Activated CD4-positive, alpha-beta T cell treated with anti-CD3 and anti-CD28 coated beads, Interleukin-2, Interleukin-4, amounts not matched to agents 100 ng/mL and 50 ng/mL, durations not matched to agents 16 hours and 8 hours (primary cell): Measurements from ENCODE around the gene GALR2.
"Not testable (repeated sequence)": the region's sequence is repeated elsewhere in the genome, so short reads cannot be mapped to it uniquely, and the experiment has no call there.

Experiments used
- DNase-seq: peaks from one replicate; pipeline ENCODE4 v3.0.0-alpha.2; 2020; ENCODE audit warnings: low spot score

Gene GALR2, protein sequence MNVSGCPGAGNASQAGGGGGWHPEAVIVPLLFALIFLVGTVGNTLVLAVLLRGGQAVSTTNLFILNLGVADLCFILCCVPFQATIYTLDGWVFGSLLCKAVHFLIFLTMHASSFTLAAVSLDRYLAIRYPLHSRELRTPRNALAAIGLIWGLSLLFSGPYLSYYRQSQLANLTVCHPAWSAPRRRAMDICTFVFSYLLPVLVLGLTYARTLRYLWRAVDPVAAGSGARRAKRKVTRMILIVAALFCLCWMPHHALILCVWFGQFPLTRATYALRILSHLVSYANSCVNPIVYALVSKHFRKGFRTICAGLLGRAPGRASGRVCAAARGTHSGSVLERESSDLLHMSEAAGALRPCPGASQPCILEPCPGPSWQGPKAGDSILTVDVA

GRCh38 chr17:76074390-76075363, at the start of gene GALR2:
TSS of gene GALR2 (plus strand) at chr17:76074781. CDS start at chr17:76074884, 103 bp downstream.
- no peak for DNase-seq

GRCh38 chr17:76025294-76025693, 49.3 kb upstream of the GALR2 start:
- no peak for DNase-seq

- no peak for DNase-seq
Measured at GRCh38 chr17:76026714-76027158, 47.8 kb upstream of the GALR2 start.

- DNase-seq = no peak
Measured at GRCh38 chr17:76027159-76027839, 47.3 kb upstream of the GALR2 start, which contains the start of gene EVPL. TSS of gene EVPL (minus strand) at chr17:76027306. CDS start at chr17:76027198, 108 bp downstream.

- DNase-seq = no peak
Measured at GRCh38 chr17:76032073-76032779, 42.4 kb upstream of the GALR2 start.

- DNase-seq = no peak
Measured at GRCh38 chr17:76032780-76033108, 41.8 kb upstream of the GALR2 start.

DNA sequence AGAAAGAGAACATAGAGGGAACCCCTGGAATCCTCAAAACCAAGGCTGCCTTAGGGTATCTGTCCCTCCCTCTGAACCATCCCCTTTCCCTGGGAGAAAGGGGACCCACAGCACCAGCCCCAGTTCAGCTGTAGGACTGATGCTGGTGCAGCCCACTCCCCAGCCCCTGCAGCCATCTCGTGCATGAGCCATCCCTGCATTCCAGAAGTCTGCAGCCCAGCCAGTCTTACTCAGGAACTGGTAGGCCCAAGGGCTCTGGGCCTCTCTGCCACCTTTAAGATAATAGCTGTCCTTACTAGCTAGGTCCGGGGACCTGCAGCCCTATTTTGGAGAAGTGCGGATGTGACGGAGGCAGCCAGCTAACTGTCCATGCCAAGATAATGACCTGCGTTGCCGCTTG, 41.4 kb upstream of the GALR2 start:
- no peak for DNase-seq

DNA sequence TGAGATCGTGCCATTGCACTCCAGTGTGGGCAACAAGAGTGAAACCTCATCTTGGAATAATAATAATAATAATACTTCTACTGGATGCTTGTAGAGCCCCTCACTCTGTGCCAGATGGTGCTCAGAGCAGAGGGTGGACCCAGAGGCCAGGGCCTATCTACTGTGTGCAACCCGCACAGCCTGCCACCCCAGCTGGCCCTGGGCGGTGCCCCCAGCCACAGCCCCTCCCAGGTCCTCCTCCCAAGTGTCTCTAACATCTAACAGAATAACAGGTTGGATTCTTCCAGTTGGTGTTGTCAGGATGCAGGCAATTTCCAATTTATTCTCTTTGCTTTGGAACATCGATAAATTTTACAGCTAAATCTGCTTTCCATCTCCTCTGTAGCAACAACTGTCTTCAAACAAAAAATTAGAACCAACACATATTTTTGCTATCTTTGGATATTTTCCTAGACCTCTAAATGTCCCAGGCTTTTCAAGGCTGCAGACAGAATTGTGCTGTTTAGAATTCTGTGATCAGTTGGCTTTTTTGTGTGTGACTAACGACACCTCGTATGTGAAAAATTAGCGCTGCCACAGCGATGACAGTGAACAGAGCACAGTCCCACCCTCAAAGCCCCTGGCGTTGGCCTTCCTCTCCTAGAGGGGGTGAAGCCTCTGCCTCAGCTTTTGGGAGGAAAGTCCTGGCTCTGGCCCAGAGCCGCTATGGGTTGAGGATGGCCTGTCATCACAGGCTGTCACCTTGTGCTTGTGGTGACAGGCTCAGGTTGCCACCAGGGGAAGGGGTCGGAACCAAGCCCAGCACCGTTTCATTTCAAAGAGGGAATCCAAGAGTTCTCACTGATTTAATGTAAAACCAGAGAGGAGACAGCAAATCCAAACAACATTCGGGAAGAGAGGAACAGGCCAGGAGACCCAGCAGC, 39.9 kb upstream of the GALR2 start:
- no peak for DNase-seq

GRCh38 chr17:76036497-76037261, 37.9 kb upstream of the GALR2 start:
- no peak for DNase-seq

- no peak for DNase-seq
Measured at GRCh38 chr17:76038050-76038449, 36.5 kb upstream of the GALR2 start.

- no peak for DNase-seq
Measured at GRCh38 chr17:76039121-76039520, 35.5 kb upstream of the GALR2 start.

DNA sequence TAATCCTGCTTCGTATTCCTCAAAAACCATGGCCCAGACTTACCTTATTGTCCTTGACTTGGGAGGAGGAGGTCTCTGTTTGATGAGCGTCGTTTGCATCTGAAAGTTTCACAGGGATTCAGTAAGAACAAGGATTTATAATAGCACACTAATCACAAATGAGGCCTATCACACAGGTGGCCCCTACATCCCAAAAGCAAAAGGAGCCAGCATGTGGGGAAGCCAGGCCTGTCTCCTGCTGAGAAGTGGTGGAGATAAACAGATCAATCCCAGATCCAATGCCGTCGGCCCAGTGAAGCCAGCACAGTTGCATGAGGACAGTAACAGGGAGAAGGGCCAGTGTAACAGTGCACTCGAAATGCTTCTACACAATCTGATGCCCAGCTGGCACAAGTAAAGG, 34.2 kb upstream of the GALR2 start:
- no peak for DNase-seq

GRCh38 chr17:76042868-76043267, 31.7 kb upstream of the GALR2 start:
- DNase-seq = not testable (repeated sequence)

- not testable (repeated sequence) for DNase-seq
Measured at GRCh38 chr17:76044475-76045007, 30.0 kb upstream of the GALR2 start.

DNA sequence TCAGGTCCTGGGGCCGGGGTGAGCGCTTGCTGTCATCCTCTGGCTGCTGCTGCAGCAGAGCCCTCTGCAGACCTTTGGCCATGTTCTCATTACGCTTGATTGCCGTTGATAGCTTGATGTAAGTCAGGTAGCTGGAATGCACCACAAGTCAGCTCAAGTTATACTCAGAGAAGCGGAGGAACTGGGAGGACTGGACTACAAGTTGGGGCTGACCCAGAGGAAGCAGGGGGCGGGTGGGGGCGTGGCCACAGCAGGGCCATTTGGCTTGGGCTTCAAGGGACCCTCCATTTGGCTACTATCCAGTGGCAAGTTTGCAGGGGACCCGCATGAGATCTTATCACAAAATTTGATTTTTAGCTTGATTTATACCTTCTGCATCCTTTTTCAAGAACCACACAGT, 28.5 kb upstream of the GALR2 start:
- DNase-seq = no peak

DNA sequence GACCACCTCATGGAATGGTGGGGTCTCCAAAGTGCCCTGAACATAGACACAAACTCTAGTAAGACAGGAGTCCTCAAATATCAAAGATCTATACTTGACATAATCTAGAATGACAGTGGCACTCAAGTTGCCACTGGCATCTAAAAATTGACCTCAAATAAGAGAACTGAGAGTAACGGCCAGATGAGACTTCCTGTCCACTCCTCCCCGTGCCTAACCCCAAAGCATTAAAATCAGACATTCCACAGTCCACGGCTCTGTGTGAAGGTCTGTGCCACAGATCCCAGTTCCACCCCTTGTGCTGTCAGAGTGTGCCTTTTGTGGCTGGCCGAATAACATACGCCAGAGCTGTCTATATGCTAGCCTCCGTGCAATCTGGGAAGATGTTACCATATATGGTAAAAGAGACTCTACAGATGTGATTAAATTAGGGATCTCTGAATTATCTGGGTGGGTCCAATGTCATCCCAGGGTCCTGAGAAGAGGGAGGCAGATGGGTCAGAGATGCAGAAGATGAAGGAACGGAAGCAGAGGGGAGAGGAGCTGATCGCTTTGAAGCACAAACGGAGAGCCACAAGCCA, 26.5 kb upstream of the GALR2 start:
- DNase-seq = no peak

DNA sequence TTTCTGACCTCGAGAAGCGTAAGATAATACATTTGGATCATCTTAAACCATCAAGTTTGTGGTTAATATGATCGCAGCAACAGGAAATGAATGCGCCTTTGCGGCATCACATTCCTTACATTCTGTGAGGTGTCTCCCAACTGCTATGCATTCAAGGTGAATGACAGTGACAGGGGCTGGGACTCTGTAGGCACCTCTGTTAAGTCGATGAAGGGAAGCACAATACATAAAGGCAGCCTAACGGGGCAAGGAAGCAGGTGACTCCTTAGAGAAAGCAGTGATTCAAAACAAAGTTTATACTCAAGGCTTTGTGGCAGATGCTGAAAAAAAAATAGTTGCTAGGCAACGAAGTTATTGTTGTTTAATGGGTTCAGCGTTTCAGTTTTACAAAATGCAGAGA, 25.9 kb upstream of the GALR2 start:
- DNase-seq = no peak

GRCh38 chr17:76049239-76049638, 25.3 kb upstream of the GALR2 start:
- no peak for DNase-seq
